NOMO-1 (cell line): ENCODE measurements around the gene MAP3K13.
"Not testable (repeated sequence)": the region's sequence is repeated elsewhere in the genome, so short reads cannot be mapped to it uniquely, and the experiment has no call there.

Experiments
- DNase-seq, 2 experiments: peaks; one replicate each; lab custom pipeline; 2025; ENCODE audit not compliant: unreplicated experiment in 2 of 2; lab: John Stamatoyannopoulos, UW

Gene MAP3K13

GRCh38 chr3:185387646-185388045 lies 24.7 kb downstream of the MAP3K13 start:
- DNase-seq = no peak

- DNase-seq = no peak
Observed at GRCh38 chr3:185393055-185393454, 30.1 kb downstream of the MAP3K13 start.

GRCh38 chr3:185397676-185398075 lies 34.7 kb downstream of the MAP3K13 start:
- no peak for DNase-seq

- peak in 1 of 2 experiments; percentile 42 for DNase-seq
Observed at GRCh38 chr3:185399737-185400667, 37.1 kb downstream of the MAP3K13 start.

GRCh38 chr3:185400866-185401265 lies 37.9 kb downstream of the MAP3K13 start:
- no peak for DNase-seq

GRCh38 chr3:185401319-185401955 lies 38.5 kb downstream of the MAP3K13 start:
- no peak for DNase-seq

- DNase-seq = no peak
Observed at GRCh38 chr3:185402561-185402960, 39.6 kb downstream of the MAP3K13 start.

GRCh38 chr3:185403002-185403401 lies 40.1 kb downstream of the MAP3K13 start:
- no peak for DNase-seq

- no peak for DNase-seq
Observed at GRCh38 chr3:185405243-185405642, 42.3 kb downstream of the MAP3K13 start.

- no peak for DNase-seq
Observed at GRCh38 chr3:185405664-185406063, 42.7 kb downstream of the MAP3K13 start.

- no peak for DNase-seq
Observed at GRCh38 chr3:185406121-185406620, 43.2 kb downstream of the MAP3K13 start.

GRCh38 chr3:185409957-185410356 lies 47.0 kb downstream of the MAP3K13 start:
- DNase-seq = no peak

GRCh38 chr3:185411133-185411532 lies 48.2 kb downstream of the MAP3K13 start:
- no peak for DNase-seq

- no peak for DNase-seq
Observed at GRCh38 chr3:185416513-185416912, 53.6 kb downstream of the MAP3K13 start.

GRCh38 chr3:185418561-185418977 lies 55.6 kb downstream of the MAP3K13 start:
- not testable (repeated sequence) for DNase-seq

- peak; percentile 21 to 33 for DNase-seq
Observed at GRCh38 chr3:185420762-185421161, 57.8 kb downstream of the MAP3K13 start.

GRCh38 chr3:185421577-185422232 lies 58.8 kb downstream of the MAP3K13 start:
- no peak for DNase-seq

- no peak for DNase-seq
Observed at GRCh38 chr3:185422677-185423076, 59.7 kb downstream of the MAP3K13 start.

- DNase-seq = peak; percentile 21 to 24
Observed at GRCh38 chr3:185423178-185423577, 60.2 kb downstream of the MAP3K13 start.

- DNase-seq = no peak
Observed at GRCh38 chr3:185424435-185424834, 61.5 kb downstream of the MAP3K13 start.

- DNase-seq = no peak
Observed at GRCh38 chr3:185430375-185430774, 67.4 kb downstream of the MAP3K13 start.
